ENCODE measurements around the gene RFNG. TPM values are rescaled to one million over a fixed set of nuclear protein-coding genes. Genes with fewer than 3 reads are reported as not detected.

Gene RFNG
- total RNA-seq, 2 donors from 2014 or later, result 46.3 to 54.5 TPM

DNA sequence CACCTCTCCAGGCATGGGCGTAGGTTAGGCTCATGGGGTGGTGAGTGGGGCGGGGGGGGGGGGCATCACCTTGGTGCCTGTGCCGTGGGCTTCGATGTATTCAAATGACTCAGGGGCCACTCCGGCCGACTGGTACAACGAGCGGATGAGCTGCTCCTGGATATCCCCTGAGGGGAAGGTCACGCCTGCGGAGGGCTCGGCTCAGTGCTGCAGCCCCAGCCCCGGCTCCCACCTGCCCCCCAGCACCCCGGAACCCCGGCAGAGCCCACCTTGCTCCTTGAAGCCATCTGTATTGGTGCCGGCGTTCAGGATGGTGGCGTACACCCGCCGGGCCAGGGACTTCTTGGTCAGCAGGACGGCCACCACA is 41.0 kb upstream of the RFNG start:
- H3K4me1 Mint-ChIP-seq, result peaks cover 2% of the 10 kb centered on the region
- peaks cover 32% of the 10 kb centered on the region for H3K36me3 Mint-ChIP-seq (ENCODE audit: low read depth)
- 96 to 98% methylated on average over 9 to 20 of the region's 20 CpGs for WGBS, 2 experiments (ENCODE audit: insufficient coverage in 1 of 2, insufficient read length in 1 of 2)
- no peak overlapping the region for H3K4me3 Mint-ChIP-seq
- Histone ChIP-seq H3K4me3 (ENCODE audit: low read length) (no peak overlapping the region), H3K27me3 (ENCODE audit: control insufficient read depth, insufficient read depth, low read length, poor library complexity, severe bottlenecking) (no peaks in the 10 kb centered on the region), H3K9me3 (ENCODE audit: control insufficient read depth, low read length) (no peaks in the 10 kb centered on the region), H3K27ac (ENCODE audit: low read depth, low read length) (no peak overlapping the region), H3K4me1 (ENCODE audit: control insufficient read depth, insufficient read depth, low read length) (peaks cover 17% of the 10 kb centered on the region), H3K36me3 (ENCODE audit: control insufficient read depth, insufficient read depth, low read length) (peaks cover 67% of the 10 kb centered on the region), H3K9ac (ENCODE audit: extremely low read depth, low read length, poor library complexity, severe bottlenecking) (no peak overlapping the region)
- H3K27me3 Mint-ChIP-seq (ENCODE audit: insufficient read depth), result no peaks in the 10 kb centered on the region
- H3K9me3 Mint-ChIP-seq, result no peaks in the 10 kb centered on the region
- DNase-seq, result no peak
- TF ChIP-seq CTCF (conservative IDR thresholded peaks at IDR 0.05), result no peak
- no peak overlapping the region for H3K27ac Mint-ChIP-seq

DNA sequence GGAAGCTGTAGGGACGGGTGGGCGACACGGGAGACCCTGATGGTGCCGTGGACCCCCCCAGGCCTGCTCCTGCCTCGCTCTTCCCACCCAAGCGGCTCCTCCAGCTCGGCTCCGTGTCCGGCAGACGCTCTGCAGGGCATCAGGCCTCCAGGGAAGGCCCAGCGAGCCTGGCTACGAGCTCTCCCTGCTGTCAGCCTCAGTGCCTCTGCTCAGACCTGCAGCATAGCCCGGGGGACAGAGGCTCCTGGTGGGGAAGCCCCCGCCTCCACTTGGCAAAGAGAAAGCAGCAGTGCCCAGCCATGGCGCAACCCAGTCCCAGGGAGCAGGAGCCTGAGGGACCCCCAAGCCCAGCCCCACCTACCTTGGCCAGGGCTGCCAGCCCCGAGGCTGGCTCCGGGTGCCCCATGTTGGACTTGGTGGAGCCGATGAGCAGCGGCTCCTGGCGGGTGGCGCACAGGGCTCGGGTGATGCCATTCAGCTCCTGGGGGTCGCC is 40.5 kb upstream of the RFNG start:
- Mint-ChIP-seq H3K9me3 (no peaks in the 10 kb centered on the region), H3K4me3 (no peak overlapping the region)

DNA sequence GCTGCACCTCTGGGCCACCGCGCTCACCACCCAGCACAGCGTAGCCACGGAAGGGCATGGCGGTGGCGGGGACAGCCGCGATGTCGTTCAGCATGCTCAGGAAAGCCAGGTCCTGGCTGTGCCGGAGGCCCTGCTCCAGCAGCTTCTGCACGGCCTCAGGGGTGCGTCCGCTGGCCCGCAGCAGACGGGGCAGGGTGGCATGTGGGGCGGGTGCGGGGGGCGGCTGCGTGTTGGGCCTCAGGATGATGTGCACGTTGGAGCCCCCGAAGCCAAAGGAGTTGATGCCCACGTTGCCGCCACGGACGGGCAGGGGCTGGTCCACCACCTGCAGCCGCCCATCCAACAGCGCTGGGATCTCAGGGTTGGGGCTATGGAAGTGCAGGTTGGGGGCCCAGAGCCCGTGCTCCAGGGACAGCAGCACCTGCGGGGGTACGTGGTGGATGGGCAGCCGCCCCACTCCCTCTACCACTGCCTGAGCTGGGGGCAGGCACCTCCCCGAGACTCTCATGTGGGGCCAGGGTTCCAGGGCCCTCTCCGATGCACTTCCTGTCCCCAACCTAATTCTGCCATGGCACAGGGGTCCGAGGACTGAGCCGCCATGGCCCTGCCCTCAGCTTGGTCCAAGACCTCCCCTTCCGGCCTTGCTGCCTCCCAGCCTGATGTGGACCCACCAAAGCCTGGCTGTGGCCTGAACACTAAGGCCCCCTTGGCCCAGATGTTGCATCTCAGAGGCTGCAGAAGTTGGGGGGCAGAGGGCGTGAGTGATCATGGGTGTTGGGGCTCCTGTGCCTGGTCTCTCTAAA is 39.9 kb upstream of the RFNG start:
- peaks cover 34% of the 10 kb centered on the region for H3K36me3 Mint-ChIP-seq (ENCODE audit: low read depth)
- H3K9me3 Mint-ChIP-seq, result no peaks in the 10 kb centered on the region
- no peak overlapping the region for H3K27ac ChIP-seq (ENCODE audit: low read depth, low read length)
- DNase-seq, result no peak
- no peak for TF ChIP-seq CTCF (conservative IDR thresholded peaks at IDR 0.05)
- no peaks in the 10 kb centered on the region for H3K27me3 ChIP-seq (ENCODE audit: control insufficient read depth, insufficient read depth, low read length, poor library complexity, severe bottlenecking)
- H3K4me1 ChIP-seq (ENCODE audit: control insufficient read depth, insufficient read depth, low read length), result peaks cover 14% of the 10 kb centered on the region
- peaks cover 2% of the 10 kb centered on the region for H3K4me1 Mint-ChIP-seq
- H3K4me3 Mint-ChIP-seq, result no peak overlapping the region
- 94 to 95% methylated on average over 18 to 37 of the region's 37 CpGs for WGBS, 2 experiments (ENCODE audit: insufficient coverage in 1 of 2, insufficient read length in 1 of 2)
- H3K4me3 ChIP-seq (ENCODE audit: low read length), result no peak overlapping the region
- H3K36me3 ChIP-seq (ENCODE audit: control insufficient read depth, insufficient read depth, low read length), result peaks cover 69% of the 10 kb centered on the region
- no peak overlapping the region for H3K27ac Mint-ChIP-seq
- no peaks in the 10 kb centered on the region for H3K27me3 Mint-ChIP-seq (ENCODE audit: insufficient read depth)
- no peaks in the 10 kb centered on the region for H3K9me3 ChIP-seq (ENCODE audit: control insufficient read depth, low read length)
- H3K9ac ChIP-seq (ENCODE audit: extremely low read depth, low read length, poor library complexity, severe bottlenecking), result no peak overlapping the region

More for the DNA sequence above, 40.5 kb upstream of the RFNG start:
- Mint-ChIP-seq H3K36me3 (ENCODE audit: low read depth) (peaks cover 32% of the 10 kb centered on the region), H3K27ac (no peak overlapping the region), H3K4me1 (peaks cover 2% of the 10 kb centered on the region), H3K27me3 (ENCODE audit: insufficient read depth) (no peaks in the 10 kb centered on the region)
- Histone ChIP-seq H3K9me3 (ENCODE audit: control insufficient read depth, low read length) (no peaks in the 10 kb centered on the region), H3K4me3 (ENCODE audit: low read length) (no peak overlapping the region), H3K9ac (ENCODE audit: extremely low read depth, low read length, poor library complexity, severe bottlenecking) (no peak overlapping the region), H3K36me3 (ENCODE audit: control insufficient read depth, insufficient read depth, low read length) (peaks cover 72% of the 10 kb centered on the region), H3K27ac (ENCODE audit: low read depth, low read length) (no peak overlapping the region), H3K4me1 (ENCODE audit: control insufficient read depth, insufficient read depth, low read length) (peaks cover 17% of the 10 kb centered on the region), H3K27me3 (ENCODE audit: control insufficient read depth, insufficient read depth, low read length, poor library complexity, severe bottlenecking) (no peaks in the 10 kb centered on the region)
- WGBS, 2 experiments (ENCODE audit: insufficient coverage in 1 of 2, insufficient read length in 1 of 2), result 95 to 96% methylated on average over 12 to 23 of the region's 23 CpGs
- no peak for TF ChIP-seq CTCF (conservative IDR thresholded peaks at IDR 0.05)
- no peak for DNase-seq
